Lower lobe of right lung (tissue), 2 donors: ENCODE measurements around the gene PTPRG. TPM values are rescaled to one million over a fixed set of nuclear protein-coding genes. Genes with fewer than 3 reads are reported as not detected.
"Not testable (repeated sequence)": the region's sequence is repeated elsewhere in the genome, so short reads cannot be mapped to it uniquely, and the experiment has no call there.

Experiments
- ATAC-seq, 2 donors: fragments of 200-7000 bp; cut with Tn5 transposase; one replicate each; pipeline ENCODE4 v1.9.1; 2020 to 2022; ENCODE audit warnings: mild to moderate bottlenecking in 2 of 2, moderate library complexity in 2 of 2
- DNase-seq: peaks from one replicate; pipeline ENCODE4 v3.0.0-alpha.2; 2020
- H3K27ac ChIP-seq: fragments of 200-600 bp; one replicate; pipeline ENCODE4 v1.8.0; 2022
- H3K27me3 ChIP-seq: fragments of 200-600 bp; one replicate; pipeline ENCODE4 v1.8.0; 2022; ENCODE audit warnings: low read depth
- H3K36me3 ChIP-seq: fragments of 200-600 bp; one replicate; pipeline ENCODE4 v1.8.0; 2022; ENCODE audit warnings: mild to moderate bottlenecking
- H3K4me1 ChIP-seq: fragments of 200-600 bp; one replicate; pipeline ENCODE4 v1.8.0; 2022
- H3K4me3 ChIP-seq: fragments of 200-600 bp; one replicate; pipeline ENCODE4 v1.8.0; 2022; ENCODE audit warnings: mild to moderate bottlenecking
- H3K9me3 ChIP-seq: fragments of 200-600 bp; one replicate; pipeline ENCODE4 v1.8.0; 2022
- intact Hi-C: fragments of 100-400 bp; cut with DNase I; formaldehyde crosslinking; loops from one replicate; pipeline ENCODE4 v1.11.0; 2022
- total RNA-seq: library from RNA; stranded (reverse); fragmentation: NEBNext Ultra II Directional; extraction: Animal tissue kit (Norgen Biotek cat#: 25700); gene quantifications from one replicate; pipeline ENCODE4 v1.2.1, GENCODE V29; 2021
- TF ChIP-seq, protein P1 (sequence below): fragments of 200-600 bp; IDR thresholded peaks from one replicate; pipeline ENCODE4 v1.8.0; 2022; ENCODE audit warnings: antibody characterized with exemption, mild to moderate bottlenecking
- donor health status: DM: no; HTN: yes; CAD: no; lungs with severe emphysema.

Gene PTPRG
- total RNA-seq, 1 donor from 2014 or later = 67.6 TPM

DNA sequence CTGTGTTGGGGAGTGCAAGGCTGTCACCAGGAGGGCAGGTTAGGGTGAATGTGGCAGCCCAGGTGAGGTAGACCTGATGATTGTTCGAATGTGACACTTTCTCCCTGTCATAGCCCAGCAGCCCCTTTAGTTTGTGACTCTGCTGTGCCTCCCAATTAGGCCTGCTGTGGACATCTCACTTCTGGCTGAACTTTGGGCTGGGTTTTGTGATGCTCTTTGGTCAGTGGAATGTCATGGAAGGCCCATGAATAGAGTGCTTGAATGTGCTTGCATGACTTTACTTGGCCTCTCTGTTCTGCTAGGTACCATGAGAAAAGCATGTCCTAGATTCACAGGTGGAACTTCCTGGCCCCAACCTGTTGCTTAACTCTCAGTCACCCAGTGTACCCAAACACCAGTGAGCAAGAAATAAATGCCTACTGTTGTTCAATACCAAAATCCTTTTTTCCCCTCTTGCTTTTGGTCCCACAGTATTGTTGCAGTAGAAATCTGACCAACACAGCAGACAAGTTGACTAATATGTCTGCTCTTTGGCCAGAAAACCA lies 249.7 kb downstream of the PTPRG start:
- ATAC-seq (no peak), DNase-seq (no peak)
- no peaks in the 10 kb centered on the region for H3K27me3 ChIP-seq
- TF ChIP-seq, protein P1, sequence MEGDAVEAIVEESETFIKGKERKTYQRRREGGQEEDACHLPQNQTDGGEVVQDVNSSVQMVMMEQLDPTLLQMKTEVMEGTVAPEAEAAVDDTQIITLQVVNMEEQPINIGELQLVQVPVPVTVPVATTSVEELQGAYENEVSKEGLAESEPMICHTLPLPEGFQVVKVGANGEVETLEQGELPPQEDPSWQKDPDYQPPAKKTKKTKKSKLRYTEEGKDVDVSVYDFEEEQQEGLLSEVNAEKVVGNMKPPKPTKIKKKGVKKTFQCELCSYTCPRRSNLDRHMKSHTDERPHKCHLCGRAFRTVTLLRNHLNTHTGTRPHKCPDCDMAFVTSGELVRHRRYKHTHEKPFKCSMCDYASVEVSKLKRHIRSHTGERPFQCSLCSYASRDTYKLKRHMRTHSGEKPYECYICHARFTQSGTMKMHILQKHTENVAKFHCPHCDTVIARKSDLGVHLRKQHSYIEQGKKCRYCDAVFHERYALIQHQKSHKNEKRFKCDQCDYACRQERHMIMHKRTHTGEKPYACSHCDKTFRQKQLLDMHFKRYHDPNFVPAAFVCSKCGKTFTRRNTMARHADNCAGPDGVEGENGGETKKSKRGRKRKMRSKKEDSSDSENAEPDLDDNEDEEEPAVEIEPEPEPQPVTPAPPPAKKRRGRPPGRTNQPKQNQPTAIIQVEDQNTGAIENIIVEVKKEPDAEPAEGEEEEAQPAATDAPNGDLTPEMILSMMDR = no peak
- no peak overlapping the region for H3K4me3 ChIP-seq
- no peaks in the 10 kb centered on the region for H3K36me3 ChIP-seq
- intact Hi-C loops = no loop called here
- H3K27ac ChIP-seq = no peak overlapping the region
- H3K4me1 ChIP-seq = peaks cover 43% of the 10 kb centered on the region
- H3K9me3 ChIP-seq = no peaks in the 10 kb centered on the region

DNA sequence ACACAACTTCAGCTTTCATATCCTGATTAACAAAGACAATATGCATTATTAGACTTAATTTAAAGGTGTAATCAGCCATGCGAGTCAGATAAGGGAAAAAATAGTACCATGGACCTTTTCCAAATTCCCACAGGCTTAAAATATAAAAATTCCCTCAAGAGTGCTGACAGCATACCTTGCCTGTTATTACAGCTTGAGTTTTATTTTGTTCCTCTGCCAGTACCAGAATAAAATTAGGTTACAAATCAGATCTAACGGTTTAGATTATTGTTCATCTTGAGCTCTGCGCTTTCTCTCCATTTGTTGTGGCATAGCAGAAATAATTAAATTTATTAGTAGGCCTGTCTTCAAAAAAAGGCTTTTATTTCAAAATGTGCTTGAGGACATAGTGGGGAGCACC lies 250.3 kb downstream of the PTPRG start:
- intact Hi-C loops = no loop called here

GRCh38 chr3:61812085-61812484 lies 250.7 kb downstream of the PTPRG start:
- no peak overlapping the region for H3K4me3 ChIP-seq
- peaks cover 41% of the 10 kb centered on the region for H3K4me1 ChIP-seq
- TF ChIP-seq, protein P1 = no peak
- no peaks in the 10 kb centered on the region for H3K27me3 ChIP-seq
- intact Hi-C loops = no loop called here
- no peaks in the 10 kb centered on the region for H3K36me3 ChIP-seq
- no peaks in the 10 kb centered on the region for H3K9me3 ChIP-seq
- DNase-seq = no peak
- no peak for ATAC-seq
- no peak overlapping the region for H3K27ac ChIP-seq

More for the DNA sequence above, 250.3 kb downstream of the PTPRG start:
- H3K27ac ChIP-seq = no peak overlapping the region
- ATAC-seq (no peak), DNase-seq (no peak)
- TF ChIP-seq, protein P1 = no peak
- no peaks in the 10 kb centered on the region for H3K36me3 ChIP-seq
- H3K4me3 ChIP-seq = no peak overlapping the region
- no peaks in the 10 kb centered on the region for H3K27me3 ChIP-seq
- H3K4me1 ChIP-seq = peaks cover 43% of the 10 kb centered on the region
- H3K9me3 ChIP-seq = no peaks in the 10 kb centered on the region

GRCh38 chr3:61812517-61812916 lies 251.1 kb downstream of the PTPRG start:
- ATAC-seq = no peak
- Histone ChIP-seq H3K27me3 (no peaks in the 10 kb centered on the region), H3K27ac (no peak overlapping the region), H3K36me3 (no peaks in the 10 kb centered on the region), H3K4me1 (peaks cover 36% of the 10 kb centered on the region), H3K4me3 (no peak overlapping the region), H3K9me3 (no peaks in the 10 kb centered on the region)
- intact Hi-C loops = no loop called here
- TF ChIP-seq, protein P1 = no peak
- DNase-seq = no peak

- DNase-seq (no peak), ATAC-seq (no peak)
- H3K27ac ChIP-seq = no peak overlapping the region
- no peaks in the 10 kb centered on the region for H3K27me3 ChIP-seq
- TF ChIP-seq, protein P1 = no peak
- H3K36me3 ChIP-seq = no peaks in the 10 kb centered on the region
- H3K9me3 ChIP-seq = no peaks in the 10 kb centered on the region
- intact Hi-C loops = no loop called here
- peaks cover 25% of the 10 kb centered on the region for H3K4me1 ChIP-seq
- no peak overlapping the region for H3K4me3 ChIP-seq
Observed at GRCh38 chr3:61813636-61814035, 252.3 kb downstream of the PTPRG start.

- H3K9me3 ChIP-seq = no peaks in the 10 kb centered on the region
- intact Hi-C loops = no loop called here
- H3K4me3 ChIP-seq = no peak overlapping the region
- TF ChIP-seq, protein P1 = no peak
- DNase-seq (no peak), ATAC-seq (no peak)
- H3K27ac ChIP-seq = no peak overlapping the region
- H3K36me3 ChIP-seq = no peaks in the 10 kb centered on the region
- H3K4me1 ChIP-seq = peaks cover 16% of the 10 kb centered on the region
- H3K27me3 ChIP-seq = no peaks in the 10 kb centered on the region
Observed at GRCh38 chr3:61814674-61815073, 253.3 kb downstream of the PTPRG start.

DNA sequence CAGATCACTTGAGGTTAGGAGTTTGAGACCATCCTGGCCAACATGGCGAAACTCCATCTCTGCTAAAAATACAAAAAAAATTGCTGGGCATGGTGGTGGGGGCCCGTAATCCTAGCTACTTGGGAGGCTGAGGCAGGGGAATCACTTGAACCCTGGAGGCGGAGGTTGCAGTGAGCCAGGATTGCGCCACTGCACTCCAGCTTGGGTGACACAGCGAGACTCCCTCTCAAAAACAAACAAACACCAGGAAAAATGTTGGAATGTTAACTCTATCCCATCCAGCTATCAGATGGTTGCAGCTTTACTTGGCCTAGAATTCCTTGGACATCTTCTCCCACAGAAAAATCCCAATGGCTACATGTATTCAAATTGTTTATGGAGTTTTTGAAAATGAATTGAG lies 254.9 kb downstream of the PTPRG start:
- H3K9me3 ChIP-seq, intact Hi-C loops, H3K36me3 ChIP-seq, H3K4me1 ChIP-seq, ATAC-seq, H3K4me3 ChIP-seq, H3K27ac ChIP-seq, H3K27me3 ChIP-seq, DNase-seq: not testable (repeated sequence)
